ENCODE measurements around the gene YWHAQ. TPM values are rescaled to one million over a fixed set of nuclear protein-coding genes. Genes with fewer than 3 reads are reported as not detected.
A peak's percentile ranks its signal among the peaks of the same experiment; 100 is the strongest.
"Not testable (repeated sequence)": the region's sequence is repeated elsewhere in the genome, so short reads cannot be mapped to it uniquely, and the experiment has no call there.

The YWHAQ gene
- total RNA-seq, 1 donor from 2014 or later: 164 TPM

DNA sequence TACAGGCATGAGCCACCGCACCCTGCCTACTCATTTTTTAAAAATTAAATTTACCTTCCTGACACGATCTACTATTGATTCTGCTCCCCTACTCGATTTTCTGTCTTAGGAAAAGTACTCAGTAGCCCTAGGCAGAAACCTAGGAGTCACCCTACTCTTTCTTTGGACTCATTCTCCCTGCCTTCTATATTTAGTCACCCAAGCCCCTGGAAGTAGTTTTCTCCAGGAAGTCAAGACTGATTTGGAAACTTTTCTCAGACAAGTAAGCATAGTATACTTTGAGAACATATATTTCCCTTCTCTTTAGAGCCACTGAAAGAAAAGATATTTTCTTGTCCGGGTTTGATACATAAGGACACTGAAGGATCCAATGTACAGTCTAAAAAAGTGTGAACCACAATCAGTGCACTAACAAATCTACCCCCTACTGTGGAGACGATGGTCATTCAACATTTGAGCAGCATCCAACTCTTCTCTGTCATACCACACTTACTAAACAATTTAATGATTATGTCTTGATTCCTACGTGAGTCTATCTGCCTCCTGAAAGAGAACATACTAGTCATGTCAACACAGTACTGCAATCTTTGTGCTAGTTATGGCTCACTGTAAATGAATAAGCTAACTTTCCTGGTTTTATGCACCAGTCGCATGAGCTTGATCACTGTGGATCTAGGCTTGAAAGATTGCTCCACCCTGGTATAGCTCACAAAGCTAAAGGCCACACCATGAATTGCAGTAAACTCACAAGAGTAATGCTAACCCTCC lies 19.8 kb downstream of the YWHAQ start:
- intact Hi-C loops (cut with micrococcal nuclease): no loop called here
- ATAC-seq (ENCODE audit: low read depth): no peak
- peak overlapping the region; percentile 37 for H3K27ac Mint-ChIP-seq
- POLR2A ChIA-PET: no interaction called here
- no peak overlapping the region for H3K4me3 Mint-ChIP-seq
- DNase-seq: no peak
- TF ChIP-seq, protein P1, sequence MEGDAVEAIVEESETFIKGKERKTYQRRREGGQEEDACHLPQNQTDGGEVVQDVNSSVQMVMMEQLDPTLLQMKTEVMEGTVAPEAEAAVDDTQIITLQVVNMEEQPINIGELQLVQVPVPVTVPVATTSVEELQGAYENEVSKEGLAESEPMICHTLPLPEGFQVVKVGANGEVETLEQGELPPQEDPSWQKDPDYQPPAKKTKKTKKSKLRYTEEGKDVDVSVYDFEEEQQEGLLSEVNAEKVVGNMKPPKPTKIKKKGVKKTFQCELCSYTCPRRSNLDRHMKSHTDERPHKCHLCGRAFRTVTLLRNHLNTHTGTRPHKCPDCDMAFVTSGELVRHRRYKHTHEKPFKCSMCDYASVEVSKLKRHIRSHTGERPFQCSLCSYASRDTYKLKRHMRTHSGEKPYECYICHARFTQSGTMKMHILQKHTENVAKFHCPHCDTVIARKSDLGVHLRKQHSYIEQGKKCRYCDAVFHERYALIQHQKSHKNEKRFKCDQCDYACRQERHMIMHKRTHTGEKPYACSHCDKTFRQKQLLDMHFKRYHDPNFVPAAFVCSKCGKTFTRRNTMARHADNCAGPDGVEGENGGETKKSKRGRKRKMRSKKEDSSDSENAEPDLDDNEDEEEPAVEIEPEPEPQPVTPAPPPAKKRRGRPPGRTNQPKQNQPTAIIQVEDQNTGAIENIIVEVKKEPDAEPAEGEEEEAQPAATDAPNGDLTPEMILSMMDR (IDR thresholded peaks at IDR 0.05): no peak
- H3K27me3 Mint-ChIP-seq: no peaks in the 10 kb centered on the region
- CTCF ChIA-PET: no interaction called here
- no peaks in the 10 kb centered on the region for H3K9me3 Mint-ChIP-seq
- H3K36me3 Mint-ChIP-seq (ENCODE audit: low read depth): peaks cover 23% of the 10 kb centered on the region
- H3K4me1 Mint-ChIP-seq: peaks cover 74% of the 10 kb centered on the region

DNA sequence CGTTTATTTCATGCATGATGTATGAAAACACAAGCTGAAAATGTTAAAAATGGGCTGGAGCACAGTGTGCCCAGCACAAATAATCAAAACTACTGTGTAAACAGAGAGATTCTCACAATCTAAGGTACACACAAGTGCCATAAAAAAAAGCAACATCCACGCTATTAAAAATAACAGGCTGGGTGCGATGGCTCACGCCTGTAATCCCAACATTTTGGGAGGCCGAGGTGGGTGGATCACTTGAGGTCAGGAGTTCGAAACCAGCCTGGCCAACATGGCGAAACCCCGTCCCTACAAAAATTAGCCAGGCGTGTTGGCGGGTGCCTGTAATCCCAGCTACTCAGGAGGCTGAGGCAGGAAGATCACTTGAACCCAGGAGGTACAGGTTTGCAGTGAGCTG lies 22.3 kb downstream of the YWHAQ start:
- H3K27me3 Mint-ChIP-seq; H3K9me3 Mint-ChIP-seq; ATAC-seq (ENCODE audit: low read depth); DNase-seq; CTCF ChIA-PET: not testable (repeated sequence)
- H3K4me1 Mint-ChIP-seq: peaks cover 66% of the 10 kb centered on the region
- H3K27ac Mint-ChIP-seq: peak overlapping the region; percentile 87
- H3K4me3 Mint-ChIP-seq: peak overlapping the region; percentile 75
- POLR2A ChIA-PET: interaction anchor here (1.0 to 4.5 kb wide), 8 partner anchors 10 to 135 kb away, joined by 3 to 46 read pairs (median 6); partner anchors contain the start of genes ADAM17 and YWHAQ
- intact Hi-C loops (cut with micrococcal nuclease): loop anchor here (1.0 kb wide), 3 partner anchors 10 to 53 kb away; partner anchors contain the start of gene ADAM17
- H3K36me3 Mint-ChIP-seq (ENCODE audit: low read depth): peaks cover 19% of the 10 kb centered on the region

DNA sequence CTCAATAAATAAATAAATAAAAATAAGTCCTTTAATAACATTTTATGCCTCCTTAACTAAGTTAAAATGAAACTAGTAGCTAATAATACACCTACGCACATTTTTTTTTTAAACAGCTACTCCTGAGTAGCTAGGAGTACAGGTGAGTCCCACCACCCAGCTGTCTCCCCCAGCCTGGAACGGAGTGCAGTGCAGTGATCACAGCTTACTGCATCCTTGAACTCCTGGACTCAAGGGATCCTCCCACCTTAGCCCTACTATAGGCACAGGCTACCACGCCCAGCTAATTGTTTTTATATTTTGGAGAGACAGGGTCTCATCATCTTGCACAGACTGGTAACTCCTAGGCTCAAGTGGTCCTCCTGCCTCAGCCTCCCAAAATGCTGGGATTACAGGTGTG lies 28.4 kb downstream of the YWHAQ start:
- Mint-ChIP-seq H3K36me3 (ENCODE audit: low read depth) (peaks cover 40% of the 10 kb centered on the region), H3K27me3 (no peaks in the 10 kb centered on the region), H3K9me3 (peaks cover 14% of the 10 kb centered on the region), H3K4me1 (peaks cover 31% of the 10 kb centered on the region), H3K4me3 (no peak overlapping the region), H3K27ac (no peak overlapping the region)
- DNase-seq (no peak), ATAC-seq (ENCODE audit: low read depth) (no peak)
- TF ChIP-seq, protein P1 (IDR thresholded peaks at IDR 0.05): no peak
- CTCF ChIA-PET: no interaction called here
- intact Hi-C loops (cut with micrococcal nuclease): no loop called here
- POLR2A ChIA-PET: interaction anchor here (1.0 to 1.4 kb wide), 2 partner anchors 28 to 46 kb away, joined by 3 read pairs; partner anchors contain the start of gene YWHAQ

DNA sequence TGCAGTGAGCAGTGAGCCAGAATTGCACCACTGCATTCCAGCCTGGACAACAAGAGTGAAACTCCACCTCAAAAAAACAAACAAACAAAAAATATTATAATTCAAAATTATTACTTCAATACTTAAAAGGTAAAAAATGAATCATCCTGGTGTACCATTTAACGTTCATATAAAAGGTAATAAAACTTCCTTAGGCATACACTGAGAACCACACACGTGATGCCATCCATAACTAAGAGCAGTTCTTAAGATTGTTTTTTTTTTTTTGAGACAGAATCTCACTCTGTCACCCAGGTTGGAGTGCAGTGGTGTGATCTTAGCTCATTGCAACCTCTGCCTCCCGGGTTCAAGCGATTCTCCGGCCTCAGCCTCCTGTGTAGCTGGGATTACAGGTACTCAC lies 29.4 kb downstream of the YWHAQ start:
- Mint-ChIP-seq H3K9me3 (peaks cover 14% of the 10 kb centered on the region), H3K36me3 (ENCODE audit: low read depth) (peaks cover 43% of the 10 kb centered on the region), H3K27me3 (no peaks in the 10 kb centered on the region), H3K4me1 (peaks cover 37% of the 10 kb centered on the region), H3K4me3 (no peak overlapping the region), H3K27ac (no peak overlapping the region)
- intact Hi-C loops (cut with micrococcal nuclease): no loop called here
- ATAC-seq (ENCODE audit: low read depth) (no peak), DNase-seq (no peak)
- CTCF ChIA-PET: no interaction called here
- TF ChIP-seq, protein P1 (IDR thresholded peaks at IDR 0.05): no peak
- POLR2A ChIA-PET: no interaction called here

DNA sequence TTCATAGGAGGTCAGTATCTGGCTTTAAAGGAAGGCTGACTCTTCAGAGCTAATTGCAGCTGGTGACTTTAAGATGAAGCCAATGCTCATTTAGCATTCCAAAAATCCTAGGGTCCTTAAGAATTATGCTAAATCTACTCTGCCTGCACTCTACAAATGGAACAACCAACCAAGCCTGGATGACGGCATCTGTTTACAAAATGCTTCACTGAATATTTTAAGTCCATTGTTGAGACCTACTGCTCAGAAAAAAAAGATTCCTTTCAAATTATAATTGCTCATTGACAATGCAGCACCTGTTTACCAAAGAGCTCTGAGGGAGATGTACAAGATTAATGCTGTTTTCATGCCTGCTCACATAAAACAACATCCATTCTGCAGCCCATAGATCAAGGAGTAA lies 31.4 kb downstream of the YWHAQ start:
- TF ChIP-seq, protein P1 (IDR thresholded peaks at IDR 0.05): no peak
- POLR2A ChIA-PET: interaction anchor here (0.9 kb wide), 1 partner anchor 43 kb away, joined by 3 read pairs; no protein-coding TSS in a partner anchor
- H3K36me3 Mint-ChIP-seq (ENCODE audit: low read depth): peaks cover 44% of the 10 kb centered on the region
- H3K9me3 Mint-ChIP-seq: peaks cover 14% of the 10 kb centered on the region
- H3K27ac Mint-ChIP-seq: no peak overlapping the region
- ATAC-seq (ENCODE audit: low read depth) (no peak), DNase-seq (no peak)
- intact Hi-C loops (cut with micrococcal nuclease): no loop called here
- H3K4me1 Mint-ChIP-seq: peaks cover 40% of the 10 kb centered on the region
- H3K4me3 Mint-ChIP-seq: no peak overlapping the region
- CTCF ChIA-PET: interaction anchor here (1.1 kb wide), 1 partner anchor 43 kb away, joined by 3 read pairs; the partner anchor contains the start of gene ADAM17
- H3K27me3 Mint-ChIP-seq: no peaks in the 10 kb centered on the region

All from activated B cell treated with CpG ODN at 0.5 μM for 24 hours (primary cell).